HepG2 (cell line): ENCODE data around the gene OR52K1. TPM values are rescaled to one million over a fixed set of nuclear protein-coding genes. Genes with fewer than 3 reads are reported as not detected.

Experiments
- ATAC-seq: fragments of 200-7000 bp; cut with Tn5 transposase; 3 replicates; pipeline ENCODE4 v1.9.1; 2020; ENCODE audit warnings: mild to moderate bottlenecking, moderate library complexity
- BruUV-seq: library from RNA; stranded (reverse); fragments of 400-500 nt; replicated peaks from 2 replicates; lab custom pipeline; 2021; lab: Mats Ljungman, UMichigan
- CTCF ChIA-PET: fragments of 300-600 bp; formaldehyde crosslinking; extraction: SDS; loops from one replicate; lab custom pipeline; 2021; ENCODE audit warnings: low total read pairs, inconsistent platforms, low intra/inter-chr PET ratio; lab: Yijun Ruan, JAX
- POLR2A ChIA-PET: fragments of 350-600 bp; sonication (Branson Sonifier 250); formaldehyde crosslinking; loops from one replicate; lab custom pipeline; 2020; ENCODE audit warnings: antibody characterized with exemption, inconsistent platforms; lab: Yijun Ruan, JAX
- DNase-seq: peaks from one replicate; pipeline ENCODE4 v3.0.0-alpha.2; 2015; ENCODE audit warnings: low spot score
- FAIRE-seq: peaks from 3 replicates; lab custom pipeline; 2011; peaks lifted over from hg19 to GRCh38; lab: Jason Lieb, UNC
- H2AFZ ChIP-seq: one replicate; pipeline ENCODE4 v1.6.1; 2011; ENCODE audit warnings: low read length, inconsistent platforms
- H3K27ac ChIP-seq: fragments of 300-600 bp; 3 replicates; pipeline ENCODE4 v1.8.0; 2011; ENCODE audit warnings: mixed run types, mild to moderate bottlenecking, mixed read lengths, low read length, inconsistent platforms; ENCODE audit not compliant: insufficient read depth; ENCODE audit errors: extremely low read length
- H3K27me3 ChIP-seq, 2 experiments: fragments of 200-600 bp in 1 of 2; 2 replicates in 1 of 2; 3 replicates in 1 of 2; pipeline versions ENCODE4 v1.6.0 to v1.8.0; 2011; ENCODE audit warnings: low read length in 2 of 2, mild to moderate bottlenecking in 2 of 2, moderate library complexity in 2 of 2, inconsistent platforms in 1 of 2; ENCODE audit not compliant: insufficient read depth in 2 of 2, control insufficient read depth in 1 of 2
- H3K36me3 ChIP-seq, 2 experiments: fragments of 200-600 bp in 1 of 2; replicated peaks in 1 of 2; 2 replicates in 1 of 2; 3 replicates in 1 of 2; pipeline versions ENCODE4 v1.5.1 to v1.8.0; 2011; ENCODE audit warnings: low read length in 2 of 2, inconsistent platforms in 1 of 2; ENCODE audit not compliant: insufficient read depth in 2 of 2, control insufficient read depth in 1 of 2
- H3K4me1 ChIP-seq: 2 replicates; pipeline ENCODE4 v1.5.1; 2012; ENCODE audit warnings: low read length, inconsistent platforms; ENCODE audit not compliant: insufficient read depth
- H3K4me2 ChIP-seq: 2 replicates; pipeline ENCODE4 v1.6.0; 2011; ENCODE audit warnings: low read depth, low read length, inconsistent platforms
- H3K4me3 ChIP-seq, 3 experiments: fragments of 200-600 bp in 1 of 3; sonication (generic), shearing (Covaris generic) in 1 of 3; replicated peaks in 1 of 3; 2 replicates each; pipeline ENCODE4 v1.5.1; 2011 to 2016; ENCODE audit warnings: low read length in 3 of 3, inconsistent platforms in 2 of 3, low read depth in 2 of 3, mild to moderate bottlenecking in 2 of 3, control low read depth in 1 of 3, mixed read lengths in 1 of 3; ENCODE audit not compliant: insufficient read depth in 1 of 3
- H3K79me2 ChIP-seq: one replicate; pipeline ENCODE4 v1.6.1; 2011; ENCODE audit warnings: low read length, inconsistent platforms; ENCODE audit not compliant: insufficient read depth
- H3K9ac ChIP-seq: 2 replicates; pipeline ENCODE4 v1.6.0; 2011; ENCODE audit warnings: mild to moderate bottlenecking, low read depth, low read length, inconsistent platforms; ENCODE audit not compliant: insufficient read depth
- H3K9me3 ChIP-seq: 2 replicates; pipeline ENCODE4 v1.5.1; 2012; ENCODE audit warnings: mild to moderate bottlenecking, low read length
- H4K20me1 ChIP-seq: 2 replicates; pipeline ENCODE4 v1.6.0; 2011; ENCODE audit warnings: inconsistent platforms, mild to moderate bottlenecking, low read length, moderate library complexity; ENCODE audit not compliant: insufficient read depth
- ATF6 ChIP-seq: sonication (generic); formaldehyde crosslinking; conservative IDR thresholded peaks from 2 replicates; pipeline ENCODE4 v1.4.0; 2020; ENCODE audit warnings: missing genetic modification reagents
- CSRNP2 ChIP-seq: sonication (generic); formaldehyde crosslinking; conservative IDR thresholded peaks from 2 replicates; pipeline ENCODE4 v1.8.0; 2022; ENCODE audit warnings: low read depth, missing genetic modification reagents
- ELF4 ChIP-seq: sonication (generic); formaldehyde crosslinking; IDR thresholded peaks from 2 replicates; pipeline ENCODE4 v1.5.0; 2020; ENCODE audit warnings: missing genetic modification reagents, mild to moderate bottlenecking, moderate library complexity, borderline replicate concordance
- FOSL1 ChIP-seq: sonication (generic); formaldehyde crosslinking; IDR thresholded peaks from 2 replicates; pipeline ENCODE4 v1.9.0; 2021; ENCODE audit warnings: missing genetic modification reagents, borderline replicate concordance
- HDAC1 ChIP-seq: sonication (generic); formaldehyde crosslinking; IDR thresholded peaks from 2 replicates; pipeline ENCODE4 v1.5.1; 2020; ENCODE audit warnings: mild to moderate bottlenecking, missing genetic modification reagents
- KMT2B ChIP-seq: IDR thresholded peaks from 2 replicates; pipeline ENCODE4 v1.6.1; 2016; ENCODE audit warnings: missing genetic modification reagents, missing compliant biosample characterization
- MZF1 ChIP-seq: sonication (generic); formaldehyde crosslinking; IDR thresholded peaks from 2 replicates; pipeline ENCODE4 v1.8.1; 2023; ENCODE audit warnings: mild to moderate bottlenecking, missing genetic modification reagents, borderline replicate concordance
- NR2F6 ChIP-seq, 2 experiments: IDR thresholded peaks; 2 replicates each; pipeline ENCODE4 v1.6.1; 2016; ENCODE audit warnings: antibody characterized with exemption in 1 of 2, mild to moderate bottlenecking in 1 of 2
- RARA ChIP-seq: IDR thresholded peaks from 2 replicates; pipeline ENCODE4 v1.6.1; 2016; ENCODE audit warnings: missing genetic modification reagents, missing compliant biosample characterization
- REPIN1 ChIP-seq: sonication (generic); formaldehyde crosslinking; IDR thresholded peaks from 2 replicates; pipeline ENCODE4 v1.8.0; 2022; ENCODE audit warnings: missing genetic modification reagents, low read depth, mild to moderate bottlenecking, borderline replicate concordance
- RFXANK ChIP-seq: IDR thresholded peaks from 2 replicates; pipeline ENCODE4 v1.6.1; 2016
- SIN3A ChIP-seq: IDR thresholded peaks from 2 replicates; pipeline ENCODE4 v1.6.1; 2011; ENCODE audit warnings: low read depth, mild to moderate bottlenecking, control low read depth, low read length, borderline replicate concordance
- SMAD3 ChIP-seq: sonication (generic); formaldehyde crosslinking; IDR thresholded peaks from 2 replicates; pipeline ENCODE4 v1.4.0; 2020; ENCODE audit warnings: missing genetic modification reagents
- SMARCC2 ChIP-seq: fragments of 450-650 bp; IDR thresholded peaks from 2 replicates; pipeline ENCODE4 v1.6.1; 2017; ENCODE audit warnings: antibody characterized with exemption, mild to moderate bottlenecking
- ZNF263 ChIP-seq: sonication (generic); formaldehyde crosslinking; IDR thresholded peaks from 2 replicates; pipeline ENCODE4 v1.4.0; 2020; ENCODE audit warnings: missing genetic modification reagents
- ZNF510 ChIP-seq: sonication (generic); formaldehyde crosslinking; IDR thresholded peaks from 2 replicates; pipeline ENCODE4 v1.4.0; 2020; ENCODE audit warnings: low read depth, mild to moderate bottlenecking, missing genetic modification reagents
- ZNF703 ChIP-seq: sonication (generic); formaldehyde crosslinking; IDR thresholded peaks from 2 replicates; pipeline ENCODE4 v1.5.1; 2020; ENCODE audit warnings: missing genetic modification reagents, mild to moderate bottlenecking, moderate library complexity, borderline replicate concordance
- ZNF720 ChIP-seq: sonication (generic); formaldehyde crosslinking; IDR thresholded peaks from 2 replicates; pipeline ENCODE4 v1.4.0; 2020; ENCODE audit warnings: missing genetic modification reagents
- ZNF816 ChIP-seq: sonication (generic); formaldehyde crosslinking; IDR thresholded peaks from 2 replicates; pipeline ENCODE4 v1.8.0; 2022; ENCODE audit warnings: missing genetic modification reagents, mild to moderate bottlenecking, borderline replicate concordance
- WGBS: methylation state at CpG from one replicate; pipeline ENCODE4 v1.1.6; 2017; ENCODE audit warnings: low lambda C conversion rate; 5-methylcytosine and 5-hydroxymethylcytosine counted together
- in situ Hi-C: cut with HindIII; loops from 2 replicates; pipeline ENCODE4 v1.10.0; 2017; ENCODE audit warnings: low pct_unique_long_range_greater_than_20kb; ENCODE audit not compliant: extremely low pct_ligation_motif_present
- intact Hi-C: fragments of 100-400 bp; cut with micrococcal nuclease; formaldehyde crosslinking; loops from one replicate; pipeline ENCODE4 v1.10.0; 2022; ENCODE audit not compliant: unreplicated experiment
- polyA plus RNA-seq, 8 experiments: library from polyadenylated mRNA; depleted of rRNA in 3 of 8; stranded (reverse) in 7 of 8; unstranded in 1 of 8; fragments of >200 nt; fragmentation: Illumina TruSeq in 4 of 8; extraction: Trizol in 4 of 8; gene quantifications; 2 replicates each; pipeline versions ENCODE4 v1.2.1 to v1.2.3, GENCODE V29; 2011 to 2016; ENCODE audit warnings: low read depth in 4 of 8, missing spikeins in 1 of 8, mixed read lengths in 1 of 8; ENCODE audit not compliant: insufficient read depth in 1 of 8
- total RNA-seq, 5 experiments: library from RNA; depleted of rRNA; stranded (reverse); fragments of >200 nt; fragmentation: Illumina TruSeq; extraction: Trizol; gene quantifications; 2 replicates each; pipeline ENCODE4 v1.2.3, GENCODE V29; 2016; ENCODE audit warnings: low read depth in 1 of 5
- TF ChIP-seq, protein P1 (sequence below): sonication (generic); formaldehyde crosslinking; IDR thresholded peaks from 2 replicates; pipeline ENCODE4 v1.4.0; 2020; ENCODE audit warnings: missing genetic modification reagents, mild to moderate bottlenecking, borderline replicate concordance

OR52K1 gene
- total and polyA plus RNA-seq, 2 of the 13 experiments (the other 11 are each of a cell fraction or from before 2014, with no cell fraction given) = not detected

GRCh38 chr11:4460151-4460550 lies 22.3 kb upstream of the OR52K1 start:
- H3K4me2 ChIP-seq = no peak overlapping the region
- BruUV-seq = no TSS peak
- FAIRE-seq = no peak
- in situ Hi-C loops = no loop called here
- no peak overlapping the region for H3K4me3 ChIP-seq
- WGBS = 59% methylated on average over 4 of the region's 4 CpGs
- no peaks in the 10 kb centered on the region for H3K27me3 ChIP-seq
- H3K4me1 ChIP-seq = no peaks in the 10 kb centered on the region
- H3K9me3 ChIP-seq = peaks cover 17% of the 10 kb centered on the region; the same call in 1 of the 2 replicates
- H4K20me1 ChIP-seq = no peaks in the 10 kb centered on the region
- CTCF ChIA-PET = no interaction called here
- DNase-seq = no peak
- no peak overlapping the region for H2AFZ ChIP-seq
- TF ChIP-seq NR2F6 (IDR thresholded peaks at IDR 0.05) (no peak), NR2F6 (CRISPR knock-in tag; IDR thresholded peaks at IDR 0.05) (no peak), ZNF703 (CRISPR knock-in tag) (no peak), ATF6 (CRISPR knock-in tag) (no peak), CSRNP2 (CRISPR knock-in tag) (no peak), KMT2B (CRISPR knock-in tag) (no peak), HDAC1 (CRISPR knock-in tag) (no peak), SMAD3 (CRISPR knock-in tag) (no peak), SIN3A (no peak), MZF1 (CRISPR knock-in tag) (no peak), REPIN1 (CRISPR knock-in tag) (no peak), ZNF263 (CRISPR knock-in tag) (no peak), RFXANK (CRISPR knock-in tag) (no peak), ELF4 (CRISPR knock-in tag) (no peak), FOSL1 (CRISPR knock-in tag) (no peak), ZNF720 (no peak), RARA (CRISPR knock-in tag) (no peak), ZNF816 (CRISPR knock-in tag) (no peak), SMARCC2 (no peak), ZNF510 (CRISPR knock-in tag) (no peak)
- TF ChIP-seq, protein P1, sequence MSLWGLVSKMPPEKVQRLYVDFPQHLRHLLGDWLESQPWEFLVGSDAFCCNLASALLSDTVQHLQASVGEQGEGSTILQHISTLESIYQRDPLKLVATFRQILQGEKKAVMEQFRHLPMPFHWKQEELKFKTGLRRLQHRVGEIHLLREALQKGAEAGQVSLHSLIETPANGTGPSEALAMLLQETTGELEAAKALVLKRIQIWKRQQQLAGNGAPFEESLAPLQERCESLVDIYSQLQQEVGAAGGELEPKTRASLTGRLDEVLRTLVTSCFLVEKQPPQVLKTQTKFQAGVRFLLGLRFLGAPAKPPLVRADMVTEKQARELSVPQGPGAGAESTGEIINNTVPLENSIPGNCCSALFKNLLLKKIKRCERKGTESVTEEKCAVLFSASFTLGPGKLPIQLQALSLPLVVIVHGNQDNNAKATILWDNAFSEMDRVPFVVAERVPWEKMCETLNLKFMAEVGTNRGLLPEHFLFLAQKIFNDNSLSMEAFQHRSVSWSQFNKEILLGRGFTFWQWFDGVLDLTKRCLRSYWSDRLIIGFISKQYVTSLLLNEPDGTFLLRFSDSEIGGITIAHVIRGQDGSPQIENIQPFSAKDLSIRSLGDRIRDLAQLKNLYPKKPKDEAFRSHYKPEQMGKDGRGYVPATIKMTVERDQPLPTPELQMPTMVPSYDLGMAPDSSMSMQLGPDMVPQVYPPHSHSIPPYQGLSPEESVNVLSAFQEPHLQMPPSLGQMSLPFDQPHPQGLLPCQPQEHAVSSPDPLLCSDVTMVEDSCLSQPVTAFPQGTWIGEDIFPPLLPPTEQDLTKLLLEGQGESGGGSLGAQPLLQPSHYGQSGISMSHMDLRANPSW (CRISPR knock-in tag) = no peak
- TF ChIP-seq, all 625 proteins: peak for 0
- Histone ChIP-seq H3K36me3 (no peaks in the 10 kb centered on the region), H3K79me2 (no peaks in the 10 kb centered on the region), H3K9ac (no peak overlapping the region), H3K27ac (no peak overlapping the region)
- ATAC-seq = no peak
- intact Hi-C loops = no loop called here
- POLR2A ChIA-PET = no interaction called here
